CD4-positive, alpha-beta T cell treated with Interleukin-1 beta for 1 hour (primary cell): Measurements from ENCODE around the gene SPIB.
"Not testable (repeated sequence)": the region's sequence is repeated elsewhere in the genome, so short reads cannot be mapped to it uniquely, and the experiment has no call there.

Source experiments
- DNase-seq, 2 donors: peaks; one replicate each; pipeline ENCODE4 v3.0.0-alpha.2; 2020 to 2022

Gene SPIB

GRCh38 chr19:50420127-50420526 is 1.4 kb downstream of the SPIB start:
- DNase-seq, result no peak

- DNase-seq, result no peak
Observed at GRCh38 chr19:50420808-50421207, 2.1 kb downstream of the SPIB start.

GRCh38 chr19:50422397-50423278 is 3.9 kb downstream of the SPIB start:
- DNase-seq, result no peak

GRCh38 chr19:50423279-50424113 is 4.8 kb downstream of the SPIB start:
- no peak for DNase-seq

- no peak for DNase-seq
Observed at GRCh38 chr19:50425581-50425980, 6.8 kb downstream of the SPIB start.

- DNase-seq, result no peak
Observed at GRCh38 chr19:50427318-50427925, 8.7 kb downstream of the SPIB start.

GRCh38 chr19:50427997-50428425 is 9.3 kb downstream of the SPIB start:
- peak; percentile 45 to 86 for DNase-seq

- no peak for DNase-seq
Observed at GRCh38 chr19:50428772-50429463, 10.2 kb downstream of the SPIB start.

- peak in 1 of 2 donors; percentile 67 for DNase-seq
Observed at GRCh38 chr19:50430888-50431342, 12.2 kb downstream of the SPIB start.

- DNase-seq, result peak; percentile 87 to 91
Observed at GRCh38 chr19:50431343-50432220, 12.8 kb downstream of the SPIB start.

- DNase-seq, result no peak
Observed at GRCh38 chr19:50432221-50433028, 13.7 kb downstream of the SPIB start, which contains the start of gene MYBPC2. Gene MYBPC2, plus strand, starts transcription at chr19:50432892. Its CDS starts 62 bp downstream, at chr19:50432954.

- DNase-seq, result no peak
Observed at GRCh38 chr19:50433201-50434180, 14.8 kb downstream of the SPIB start.

GRCh38 chr19:50434525-50434924 is 15.8 kb downstream of the SPIB start:
- peak in 1 of 2 donors; percentile 44 for DNase-seq

- DNase-seq, result no peak
Observed at GRCh38 chr19:50435221-50435620, 16.5 kb downstream of the SPIB start.

- DNase-seq, result no peak
Observed at GRCh38 chr19:50435627-50436026, 16.9 kb downstream of the SPIB start.

GRCh38 chr19:50437862-50438449 is 19.2 kb downstream of the SPIB start:
- no peak for DNase-seq

- DNase-seq, result not testable (repeated sequence)
Observed at GRCh38 chr19:50439130-50439529, 20.4 kb downstream of the SPIB start.

- no peak for DNase-seq
Observed at GRCh38 chr19:50444059-50444458, 25.3 kb downstream of the SPIB start.

GRCh38 chr19:50447053-50447452 is 28.3 kb downstream of the SPIB start:
- DNase-seq, result no peak
